ENCODE results near the gene NUCB1.

Gene NUCB1

GRCh38 chr19:48938256-48938655, 38.1 kb downstream of the NUCB1 start:
- DNase-seq, result no peak

- no peak for DNase-seq
These were observed 40.8 kb downstream of the NUCB1 start for GRCh38 chr19:48940902-48941301.

- DNase-seq, result no peak
These were observed 43.0 kb downstream of the NUCB1 start for GRCh38 chr19:48943081-48943480.

DNA sequence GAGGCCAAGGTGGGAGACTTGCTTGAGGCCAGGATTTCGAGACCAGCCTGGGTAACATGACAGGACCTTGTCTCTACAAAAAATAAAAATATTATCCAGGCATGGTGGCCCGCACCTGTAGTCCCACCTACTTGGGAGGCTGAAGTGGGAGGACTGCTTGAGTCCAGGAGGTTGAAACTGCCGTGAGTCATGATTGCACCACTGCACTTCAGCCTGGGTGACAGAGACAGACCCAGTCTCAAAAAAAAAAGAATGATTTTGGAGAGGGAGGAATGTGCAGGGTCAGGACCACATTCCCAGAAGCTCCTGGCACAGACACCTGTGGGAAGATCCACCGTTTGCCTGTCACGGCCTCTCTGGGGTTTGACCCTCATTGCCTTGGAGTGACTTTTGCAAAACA, 45.3 kb downstream of the NUCB1 start:
- no peak for DNase-seq

- DNase-seq, result no peak
These were observed 45.7 kb downstream of the NUCB1 start for GRCh38 chr19:48945817-48946216.

DNA sequence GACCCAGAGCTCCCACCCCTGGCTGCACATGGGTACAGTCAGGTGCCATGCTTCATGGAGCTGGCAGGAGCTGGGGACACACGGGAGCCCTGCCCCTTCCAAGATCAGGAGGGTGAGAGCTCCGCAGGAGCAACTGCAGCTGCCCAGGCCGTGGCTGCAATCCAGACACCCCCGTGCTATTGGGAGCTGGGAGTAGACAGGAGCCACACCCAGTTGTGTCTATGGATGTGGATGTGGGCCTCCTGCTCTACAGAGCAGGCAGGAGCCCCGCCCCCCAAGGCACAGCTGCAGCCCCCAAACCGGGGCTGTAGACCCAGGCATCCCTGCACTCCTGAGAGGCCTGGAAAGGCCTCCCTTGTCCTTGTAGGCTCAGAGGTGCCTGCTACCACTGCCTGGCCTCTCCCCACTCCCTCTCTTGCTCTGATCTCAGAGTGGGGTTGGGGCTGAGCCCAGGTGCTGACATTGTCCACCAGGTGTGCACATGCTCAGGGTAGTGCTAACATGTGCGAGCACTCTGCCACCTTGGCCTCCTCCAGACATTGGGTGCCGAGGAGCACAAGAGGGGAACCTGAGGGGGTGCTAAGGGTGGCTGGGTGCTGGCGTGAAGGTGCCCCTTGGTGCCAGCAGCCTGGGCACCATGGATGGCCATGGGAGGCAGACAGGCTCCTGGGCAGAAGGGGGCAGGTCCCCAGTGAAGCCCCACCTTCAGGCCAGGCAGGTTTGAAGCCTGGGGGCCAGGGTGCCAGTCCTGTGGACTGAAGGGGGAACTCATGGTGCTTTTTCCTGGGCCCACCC, 46.5 kb downstream of the NUCB1 start:
- no peak for DNase-seq

GRCh38 chr19:48947258-48947542, 47.1 kb downstream of the NUCB1 start:
- no peak for DNase-seq

GRCh38 chr19:48950159-48950558, 50.0 kb downstream of the NUCB1 start:
- DNase-seq, result no peak

DNA sequence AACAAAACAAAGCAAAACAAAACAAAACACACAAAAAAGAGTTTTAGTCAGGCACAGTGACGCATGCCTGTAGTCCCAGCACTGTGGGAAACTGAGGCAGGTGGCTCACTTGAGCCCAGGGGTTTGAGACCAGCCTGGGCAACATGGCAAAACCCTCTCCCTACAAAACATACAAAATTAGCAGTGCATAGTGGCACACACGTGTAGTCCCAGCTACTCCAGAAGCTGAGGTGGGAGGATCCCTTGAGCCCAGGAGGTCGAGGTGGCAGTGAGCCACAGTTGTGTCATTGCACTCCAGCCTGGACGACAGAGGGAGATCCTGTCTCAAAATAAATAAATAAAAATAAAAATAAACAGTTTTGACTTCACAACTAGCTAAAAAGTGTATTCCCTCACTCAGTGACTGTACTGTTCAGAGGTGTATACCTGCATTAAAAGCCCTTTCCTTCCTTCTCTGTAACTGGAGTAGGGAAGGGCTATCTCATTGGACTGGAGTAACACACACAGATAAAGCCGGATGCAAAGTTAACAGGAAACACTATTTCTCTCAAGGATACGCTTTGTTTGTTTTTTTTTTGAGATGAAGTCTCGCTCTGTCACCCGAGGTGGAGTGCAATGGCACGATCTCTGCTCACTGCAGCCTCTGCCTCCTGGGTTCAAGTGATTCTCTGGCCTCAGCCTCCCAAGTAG, 50.9 kb downstream of the NUCB1 start:
- DNase-seq, result no peak

GRCh38 chr19:48953141-48953540, 53.0 kb downstream of the NUCB1 start:
- no peak for DNase-seq

GRCh38 chr19:48953990-48954594, 54.0 kb downstream of the NUCB1 start:
- DNase-seq, result no peak

GRCh38 chr19:48954595-48955307, 54.6 kb downstream of the NUCB1 start, which contains the start of gene BAX:
BAX (plus strand) TSS chr19:48954875; CDS start chr19:48954929, 54 bp downstream.
- DNase-seq, result peak; percentile 97

DNA sequence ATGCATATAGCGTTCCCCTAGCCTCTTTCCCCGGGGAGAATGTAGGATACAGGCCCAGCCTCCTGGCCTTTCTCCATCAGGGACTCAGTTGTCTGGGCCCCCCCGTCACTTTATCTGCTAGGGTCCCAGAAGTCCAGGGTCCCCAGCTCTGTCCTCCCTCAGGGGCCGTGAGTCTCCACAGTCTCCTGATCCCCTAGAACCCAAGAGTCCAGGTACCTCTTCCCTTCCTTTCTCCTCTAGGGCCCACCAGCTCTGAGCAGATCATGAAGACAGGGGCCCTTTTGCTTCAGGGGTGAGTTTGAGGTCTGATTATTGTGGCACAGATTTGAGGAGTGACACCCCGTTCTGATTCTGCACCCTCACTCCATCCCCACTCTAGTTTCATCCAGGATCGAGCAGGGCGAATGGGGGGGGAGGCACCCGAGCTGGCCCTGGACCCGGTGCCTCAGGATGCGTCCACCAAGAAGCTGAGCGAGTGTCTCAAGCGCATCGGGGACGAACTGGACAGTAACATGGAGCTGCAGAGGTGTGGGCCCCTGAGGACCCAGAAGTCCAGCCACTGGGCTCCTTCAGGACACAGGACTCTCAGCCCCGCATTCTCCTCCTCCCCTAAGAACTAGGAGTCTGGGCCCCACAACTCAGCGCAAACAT, 55.3 kb downstream of the NUCB1 start:
- DNase-seq, result no peak

GRCh38 chr19:48958006-48958405, 57.9 kb downstream of the NUCB1 start:
- DNase-seq, result no peak

DNA sequence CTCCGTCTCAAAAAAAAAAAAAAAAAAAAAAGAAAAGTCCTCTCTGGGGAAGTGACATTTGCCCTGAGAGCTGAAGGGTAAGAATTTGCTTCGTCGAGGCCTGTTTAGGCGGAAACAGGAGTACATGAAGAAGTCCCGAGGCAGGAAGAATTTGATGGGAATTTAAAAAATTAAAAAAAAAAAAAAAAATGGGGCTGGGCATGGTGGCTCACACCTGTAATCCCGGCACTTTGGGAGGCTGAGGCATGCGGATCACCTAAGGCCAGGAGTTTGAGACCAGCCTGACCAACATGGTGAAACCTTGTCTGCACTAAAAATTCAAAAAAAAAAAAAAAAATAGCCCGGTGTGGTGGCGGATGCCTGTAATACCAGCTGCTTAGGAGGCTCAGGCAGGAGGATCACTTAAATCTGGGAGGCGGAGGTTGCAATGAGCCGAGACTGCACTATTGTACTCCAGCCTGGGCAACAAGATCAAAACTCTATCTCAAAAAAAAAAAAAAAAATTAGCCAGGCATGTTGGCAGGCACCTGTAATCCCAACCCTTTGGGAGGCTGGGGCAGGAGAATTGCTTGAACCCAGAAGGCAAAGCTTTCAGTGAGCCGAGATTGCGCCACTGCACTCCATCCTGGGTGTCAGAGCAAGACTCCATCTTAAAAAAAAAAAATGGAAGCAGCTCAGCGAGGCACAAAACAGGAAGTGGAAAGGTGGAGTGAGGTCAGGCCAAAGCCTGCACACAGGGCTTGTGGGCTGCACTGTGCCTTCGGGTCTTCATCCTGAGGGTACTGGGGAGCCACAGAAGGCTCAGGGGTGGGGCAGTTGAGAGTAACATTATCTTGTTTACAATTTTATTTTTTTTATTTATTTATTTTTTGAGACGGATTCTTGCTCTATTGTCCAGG, 59.5 kb downstream of the NUCB1 start:
- DNase-seq, result no peak

DNA sequence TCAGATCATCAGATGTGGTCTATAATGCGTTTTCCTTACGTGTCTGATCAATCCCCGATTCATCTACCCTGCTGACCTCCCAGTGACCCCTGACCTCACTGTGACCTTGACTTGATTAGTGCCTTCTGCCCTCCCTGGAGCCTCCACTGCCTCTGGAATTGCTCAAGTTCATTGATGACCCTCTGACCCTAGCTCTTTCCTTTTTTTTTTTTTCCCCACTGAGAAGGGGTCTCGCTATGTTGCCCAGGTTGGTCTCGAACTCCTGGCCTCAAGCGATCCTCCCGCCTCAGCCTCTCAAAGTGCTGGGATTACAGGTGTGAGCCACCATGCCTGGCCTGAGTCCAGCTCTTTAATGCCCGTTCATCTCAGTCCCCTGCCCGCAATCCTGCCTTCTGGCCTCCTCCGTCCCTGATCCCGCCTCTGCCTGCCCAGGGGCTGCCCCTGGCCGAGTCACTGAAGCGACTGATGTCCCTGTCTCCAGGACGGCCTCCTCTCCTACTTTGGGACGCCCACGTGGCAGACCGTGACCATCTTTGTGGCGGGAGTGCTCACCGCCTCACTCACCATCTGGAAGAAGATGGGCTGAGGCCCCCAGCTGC, 61.0 kb downstream of the NUCB1 start:
- no peak for DNase-seq

DNA sequence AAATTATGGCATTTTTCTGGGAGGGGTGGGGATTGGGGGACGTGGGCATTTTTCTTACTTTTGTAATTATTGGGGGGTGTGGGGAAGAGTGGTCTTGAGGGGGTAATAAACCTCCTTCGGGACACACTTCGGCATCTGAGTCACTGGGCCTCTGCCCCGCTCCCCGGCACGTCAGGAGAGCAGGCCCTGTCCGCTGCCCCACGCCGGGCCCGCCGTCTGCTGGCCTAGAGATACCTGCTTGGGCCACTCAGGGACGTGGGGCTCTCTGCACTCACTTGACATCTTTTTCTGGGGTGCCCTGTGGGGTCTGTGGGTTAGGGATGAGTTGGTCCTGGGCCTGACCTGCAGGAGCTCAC, 61.5 kb downstream of the NUCB1 start:
- no peak for DNase-seq

- no peak for DNase-seq
These were observed 62.1 kb downstream of the NUCB1 start for GRCh38 chr19:48962029-48962848.

GRCh38 chr19:48962849-48963165, 62.7 kb downstream of the NUCB1 start:
- DNase-seq, result no peak

- no peak for DNase-seq
These were observed 63.5 kb downstream of the NUCB1 start for GRCh38 chr19:48963371-48964204.
